NCI-H2171 treated with DMSO at 0.1 percent for 48 hours (cell line): ENCODE data around the gene ASIC5.
A peak's percentile ranks its signal among the peaks of the same experiment; 100 is the strongest.
"Not testable (repeated sequence)": the region's sequence is repeated elsewhere in the genome, so short reads cannot be mapped to it uniquely, and the experiment has no call there.

Experiments
- DNase-seq: peaks from one replicate; lab custom pipeline; 2025; lab: John Stamatoyannopoulos, UW

ASIC5 gene

DNA sequence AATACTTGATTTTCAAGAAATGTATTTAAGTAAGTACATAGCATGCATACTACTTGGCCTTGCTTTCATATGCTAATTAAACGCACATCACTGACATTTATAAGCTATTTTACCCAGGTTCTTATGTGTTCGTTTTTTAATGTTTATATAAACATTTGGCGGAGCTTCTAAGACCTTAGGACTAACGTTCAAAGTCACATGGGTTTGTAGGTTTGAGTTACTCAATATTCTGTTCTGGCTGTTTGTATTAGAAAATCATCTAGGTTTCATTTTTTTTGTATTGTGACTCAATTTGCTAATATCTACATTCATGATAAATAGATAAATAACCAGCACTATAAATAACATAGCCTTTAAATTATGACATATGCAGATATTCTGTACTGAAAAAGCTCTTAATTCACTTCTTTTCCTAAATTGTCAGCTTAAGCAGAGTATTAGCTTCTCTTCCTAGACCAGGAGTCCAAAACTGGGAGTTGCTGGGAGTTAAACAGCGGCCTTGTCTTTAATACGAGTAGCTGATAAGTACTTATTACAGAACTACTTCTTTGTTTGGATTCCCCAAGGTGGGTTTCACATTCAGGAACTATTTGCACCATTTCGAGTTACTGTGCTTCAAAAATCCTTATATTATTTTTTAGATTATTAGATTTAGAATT, 65.3 kb downstream of the ASIC5 start:
- no peak for DNase-seq

DNA sequence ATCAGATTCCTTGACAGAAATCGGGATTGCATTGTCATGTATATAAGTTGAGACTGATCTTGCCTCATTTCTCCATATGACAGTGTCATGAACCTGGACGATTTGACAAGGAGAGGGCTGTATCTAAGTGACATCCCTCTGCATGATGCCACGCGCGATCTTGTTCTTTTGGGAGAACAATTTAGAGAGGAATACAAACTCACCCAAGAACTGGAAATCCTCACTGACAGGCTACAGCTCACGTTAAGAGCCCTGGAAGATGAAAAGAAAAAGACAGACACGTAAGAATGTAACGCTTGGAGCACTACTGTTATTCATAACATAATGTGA, 66.3 kb downstream of the ASIC5 start:
- no peak for DNase-seq

DNA sequence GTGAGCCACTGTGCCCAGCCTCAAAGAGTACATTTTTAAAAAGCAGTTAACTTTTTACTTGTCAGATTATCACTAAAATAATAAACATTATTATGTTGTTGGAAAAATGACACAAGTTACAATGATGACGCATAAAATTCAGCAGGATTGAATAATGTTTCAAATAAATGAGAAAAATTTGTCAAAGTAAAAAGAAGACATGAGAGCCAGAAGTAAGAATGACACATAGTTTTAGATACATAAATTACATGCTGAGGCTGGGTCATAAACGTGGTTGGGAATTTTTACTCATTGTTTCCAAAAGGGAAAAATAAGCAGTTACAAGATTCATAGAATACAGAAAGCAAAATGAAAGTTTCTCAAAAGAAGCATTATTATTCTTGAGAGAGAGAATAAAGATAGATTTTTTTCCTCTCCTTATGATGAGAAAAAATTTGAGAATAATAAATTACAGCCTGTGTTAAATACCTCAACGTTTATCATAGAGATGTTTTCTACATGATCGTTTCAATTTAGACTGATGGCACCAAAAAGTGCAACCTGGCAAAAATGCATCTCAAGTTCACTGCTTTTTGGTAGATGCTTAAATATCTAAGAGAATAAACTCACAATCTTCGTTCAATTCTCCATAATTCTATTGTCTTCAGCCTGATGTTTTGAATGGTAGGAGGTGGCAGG, 66.8 kb downstream of the ASIC5 start:
- no peak for DNase-seq

DNA sequence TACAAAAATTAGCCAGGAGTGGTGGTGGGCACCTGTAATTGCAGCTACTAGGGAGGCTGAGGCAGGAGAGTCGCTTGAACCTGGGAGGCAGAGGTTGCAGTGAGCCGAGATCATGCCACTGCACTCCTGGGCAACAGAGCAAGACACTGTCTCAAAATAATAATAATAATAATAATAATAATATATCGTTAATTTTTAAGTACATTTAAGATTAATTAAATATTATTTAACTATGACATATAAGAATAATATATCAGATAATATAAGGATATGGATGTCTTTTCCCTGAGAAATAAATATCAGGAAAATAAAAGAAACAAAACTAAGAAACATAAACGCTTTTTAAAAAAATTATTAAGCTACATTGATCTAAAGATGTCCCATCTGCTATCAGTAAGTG, 68.5 kb downstream of the ASIC5 start:
- DNase-seq, result not testable (repeated sequence)

DNA sequence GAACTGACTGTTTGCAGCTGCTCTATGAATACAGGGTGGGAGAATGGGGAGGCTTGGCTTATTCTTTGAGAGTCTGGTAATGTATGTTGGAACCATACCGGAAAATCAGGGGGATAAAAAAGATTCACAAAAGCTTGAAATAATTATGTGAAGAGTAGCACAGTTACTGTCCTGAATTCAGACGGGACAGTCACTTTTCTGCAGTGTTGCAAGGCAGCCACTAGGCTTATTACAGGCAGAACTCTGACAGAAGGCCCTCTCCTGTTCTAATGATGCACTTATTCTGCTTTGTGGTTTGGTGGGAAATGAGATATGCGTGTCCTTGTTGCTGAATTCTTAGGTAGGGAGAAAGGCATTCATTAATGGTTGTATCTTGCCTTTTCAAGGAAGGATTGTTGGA, 70.1 kb downstream of the ASIC5 start:
- no peak for DNase-seq

DNA sequence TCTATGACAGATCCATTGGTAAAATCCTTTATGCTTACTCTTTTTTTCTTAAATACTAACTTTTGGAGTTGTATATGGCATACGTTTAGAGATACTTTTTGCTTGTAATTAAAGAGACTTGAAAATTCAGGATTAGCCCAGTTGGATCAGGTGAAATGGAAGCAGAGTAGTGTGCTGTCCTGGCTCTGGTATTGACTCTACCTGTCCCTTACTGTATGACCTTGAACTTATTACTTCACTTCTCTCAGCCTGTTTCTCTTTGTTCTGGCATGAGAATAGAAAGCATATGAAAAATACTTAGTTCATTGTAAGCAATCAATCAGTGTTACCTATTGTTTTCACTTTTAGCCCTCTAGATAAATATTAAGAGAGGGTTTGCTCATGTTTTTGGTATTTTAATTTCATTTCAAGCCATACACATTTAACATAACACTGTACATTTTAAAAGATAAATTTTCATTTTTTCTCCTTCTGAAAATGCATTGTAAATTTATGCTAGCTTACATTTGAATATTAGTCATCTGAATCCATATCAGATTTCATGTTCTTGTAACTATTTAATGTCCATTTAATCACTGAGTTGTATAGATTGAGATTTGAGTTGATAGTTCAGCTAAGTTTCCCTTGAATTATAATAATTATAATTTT, 71.4 kb downstream of the ASIC5 start:
- no peak for DNase-seq

DNA sequence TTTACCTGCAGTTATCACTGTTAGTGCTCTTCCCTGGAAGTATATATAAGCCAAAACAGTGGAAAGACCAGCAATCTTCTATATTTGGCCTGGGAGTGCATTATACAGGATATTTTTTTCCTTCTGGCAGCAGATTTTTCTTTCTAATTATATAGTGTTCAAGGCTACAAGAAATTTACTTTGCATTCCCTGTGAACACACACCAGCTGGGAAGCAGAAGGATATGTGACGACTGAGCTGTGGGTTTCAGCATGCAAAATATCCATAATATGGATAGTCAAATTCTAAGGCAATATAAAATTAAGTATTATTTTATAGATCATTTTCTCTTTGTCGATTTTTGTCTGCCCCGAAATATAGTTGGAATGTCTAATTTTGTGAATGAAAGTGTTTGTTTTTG, 76.1 kb downstream of the ASIC5 start:
- DNase-seq, result no peak

DNA sequence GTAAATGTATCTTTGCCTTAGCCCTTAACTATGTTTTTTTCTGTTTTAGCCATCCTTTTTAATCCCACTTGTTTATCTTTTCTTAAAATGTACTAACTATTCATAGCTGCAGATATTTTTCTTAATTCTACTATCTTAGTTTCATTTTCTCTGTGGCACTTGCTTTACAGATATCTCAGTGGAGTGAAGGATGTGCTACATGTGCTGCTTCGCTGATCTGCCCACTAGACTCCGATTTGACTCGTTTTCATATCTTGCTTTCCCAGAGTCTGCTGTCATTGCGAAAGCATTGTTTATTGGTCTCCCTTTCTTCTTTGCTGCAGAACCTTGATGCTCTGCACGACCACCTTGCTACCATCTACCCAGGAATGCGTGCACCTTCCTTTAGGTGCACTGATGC, 76.7 kb downstream of the ASIC5 start:
- no peak for DNase-seq

DNA sequence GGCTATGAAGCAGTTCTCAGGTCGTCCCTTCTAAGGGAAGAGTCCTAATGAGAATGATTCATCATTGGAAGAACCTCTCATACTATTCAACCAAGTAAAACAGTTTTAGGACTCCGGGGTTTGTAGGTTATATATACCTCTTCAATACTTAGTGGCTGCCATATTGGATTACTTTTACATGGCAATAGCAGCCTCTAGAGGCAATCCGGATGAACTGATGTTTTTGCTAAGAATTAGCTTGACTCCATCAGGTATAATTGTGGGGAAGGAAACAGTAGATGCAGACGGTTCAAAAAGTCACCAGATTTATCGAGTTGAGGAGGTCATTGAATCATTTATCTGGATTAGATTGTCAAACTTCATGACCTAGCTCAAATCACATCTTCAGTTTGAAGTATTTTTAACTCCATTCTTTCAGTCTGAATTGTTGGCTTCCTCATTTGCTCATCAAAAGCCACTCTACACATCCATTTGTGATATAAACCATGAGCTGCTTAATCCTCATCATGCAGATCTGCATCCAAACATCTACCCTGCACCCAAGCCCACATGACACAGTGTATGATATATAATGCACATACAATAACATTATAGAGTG, 78.9 kb downstream of the ASIC5 start:
- peak; percentile 12 for DNase-seq

DNA sequence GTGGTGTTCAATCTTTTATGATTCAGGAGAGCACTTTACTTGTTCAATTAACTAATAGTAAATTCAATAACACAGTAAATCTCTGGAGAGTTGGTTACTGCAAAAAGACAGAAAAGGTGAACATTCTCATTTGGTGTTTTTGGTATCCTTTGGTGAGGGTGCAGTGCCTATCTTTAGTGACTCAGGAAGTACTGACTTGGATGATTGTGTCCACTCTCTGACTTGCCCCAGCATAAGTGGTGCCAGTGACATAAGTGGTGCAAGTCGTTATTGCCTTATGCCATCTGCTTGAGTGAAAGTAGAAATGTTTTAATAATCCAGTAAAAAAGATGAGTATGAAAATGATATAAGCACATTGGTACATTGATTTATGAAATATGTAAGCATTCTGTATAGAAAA, 80.2 kb downstream of the ASIC5 start:
- DNase-seq, result no peak

DNA sequence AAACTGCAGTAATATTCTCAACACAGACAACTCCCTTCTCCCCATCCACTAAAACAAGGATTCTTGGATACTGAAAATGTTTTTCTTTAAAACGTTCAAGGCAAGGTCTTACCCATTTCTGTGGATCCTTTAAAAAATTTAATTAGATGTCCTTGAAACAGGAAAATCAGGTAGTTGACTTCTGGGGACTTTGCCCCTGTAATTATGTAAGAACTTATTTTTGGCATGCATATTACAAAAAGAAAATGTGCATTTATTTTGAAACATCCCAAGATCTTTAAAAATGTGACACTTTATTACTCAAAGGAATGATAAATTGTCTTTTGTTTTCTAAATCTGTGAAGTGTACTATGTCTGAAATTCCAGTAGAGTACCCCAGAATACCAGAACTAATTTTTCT, 81.4 kb downstream of the ASIC5 start:
- DNase-seq, result no peak

DNA sequence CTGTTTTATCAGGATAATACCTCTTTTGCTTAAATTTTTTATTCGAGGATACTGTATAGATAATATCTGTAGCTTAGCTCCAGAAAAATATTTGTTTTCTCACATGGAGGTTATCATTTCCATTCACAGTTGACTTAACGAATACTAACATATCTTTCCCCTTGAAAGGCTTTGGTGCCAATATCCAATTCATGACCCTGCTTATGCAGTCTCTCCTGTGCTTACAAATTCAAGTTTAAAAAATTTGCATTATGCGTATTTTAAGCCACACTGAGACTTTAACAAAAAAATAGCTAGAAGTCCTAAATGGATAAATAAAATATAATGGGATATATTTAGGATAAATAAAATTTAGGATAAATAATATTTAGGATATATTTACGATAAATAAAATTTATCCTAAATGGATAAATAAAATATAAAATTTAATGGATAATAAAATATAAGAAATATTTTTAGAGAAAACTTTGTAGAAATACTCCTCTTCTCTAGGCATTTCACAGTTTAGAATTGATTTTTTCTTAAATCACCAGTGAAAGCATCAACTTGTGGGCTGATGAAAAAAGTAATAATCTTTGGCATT, 84.7 kb downstream of the ASIC5 start:
- DNase-seq, result no peak

DNA sequence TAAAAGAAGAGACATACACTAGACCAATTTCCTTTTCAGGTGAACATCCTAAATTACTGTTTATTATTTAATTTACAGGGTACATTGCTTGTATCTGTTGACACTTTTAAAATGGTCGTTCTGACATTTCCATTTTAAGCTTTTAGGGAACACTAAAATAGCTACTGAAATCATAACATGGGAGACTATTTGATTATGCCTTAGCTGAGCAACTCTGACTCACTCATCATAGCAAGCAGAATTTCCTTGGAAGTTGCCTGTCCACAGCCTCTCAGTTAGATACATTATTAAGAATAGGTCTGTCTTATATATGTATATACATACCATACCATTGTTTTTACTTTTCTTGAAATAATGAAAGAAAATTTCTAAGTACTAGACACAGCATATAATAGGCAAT, 85.3 kb downstream of the ASIC5 start:
- DNase-seq, result no peak
